ENCODE data around the gene SNX30.

Gene SNX30

DNA sequence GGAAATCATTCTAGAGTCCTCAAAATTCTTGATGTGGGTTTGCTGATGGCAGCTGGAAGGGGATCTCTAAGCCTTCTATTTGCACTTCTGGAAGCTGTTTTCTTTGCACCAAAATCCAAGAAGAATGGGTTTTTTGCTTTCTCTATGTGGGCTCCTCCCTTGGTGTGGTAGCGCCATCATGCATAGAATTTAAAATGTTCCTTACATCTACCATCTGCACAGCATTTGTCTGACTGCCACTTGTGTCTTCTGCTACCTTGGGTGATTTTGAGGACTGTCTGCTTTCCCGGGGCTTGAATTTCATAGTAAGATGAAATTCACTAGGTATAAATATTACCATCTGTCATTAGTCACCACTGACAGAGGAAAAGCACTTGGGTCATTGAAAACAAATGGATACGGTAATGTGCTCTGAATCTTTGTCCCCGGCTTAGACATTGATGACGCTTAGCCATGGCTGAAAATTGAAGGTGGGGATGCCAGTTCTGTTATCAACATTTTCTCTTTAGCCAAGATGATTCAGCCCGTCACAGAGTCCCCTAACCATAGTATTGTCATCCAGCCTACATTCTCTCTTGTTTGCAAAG is 30.0 kb downstream of the SNX30 start:
- DNase-seq (ENCODE audit: low read depth in 3 of 3, low spot score in 1 of 3), result no peak

DNA sequence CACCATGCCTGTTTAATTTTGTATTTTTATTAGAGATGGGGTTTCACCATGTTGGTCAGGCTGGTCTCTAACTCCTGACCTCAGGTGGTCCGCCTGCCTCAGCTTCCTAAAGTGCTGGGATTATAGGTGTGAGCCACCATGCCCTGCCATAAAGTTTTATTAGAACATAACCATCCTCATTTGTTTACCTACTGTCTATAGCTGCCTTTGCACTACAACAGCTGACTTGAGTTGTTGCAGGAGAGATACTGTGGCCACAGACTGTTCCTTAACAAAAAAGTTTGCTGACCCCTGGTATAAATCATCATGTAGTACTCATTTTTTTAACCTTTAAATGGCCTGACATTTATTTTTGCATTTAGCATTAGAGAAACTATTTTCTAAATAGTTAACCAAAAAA is 31.7 kb downstream of the SNX30 start:
- no peak for DNase-seq (ENCODE audit: low read depth in 3 of 3, low spot score in 1 of 3)

- DNase-seq (ENCODE audit: low read depth in 3 of 3, low spot score in 1 of 3), result no peak
Observed at GRCh38 chr9:112783551-112783954, 33.0 kb downstream of the SNX30 start.

GRCh38 chr9:112784020-112784785 is 33.6 kb downstream of the SNX30 start:
- DNase-seq (ENCODE audit: low read depth in 3 of 3, low spot score in 1 of 3), result no peak

- DNase-seq (ENCODE audit: low read depth in 3 of 3, low spot score in 1 of 3), result no peak
Observed at GRCh38 chr9:112785986-112786385, 35.4 kb downstream of the SNX30 start.

- DNase-seq (ENCODE audit: low read depth in 3 of 3, low spot score in 1 of 3), result no peak
Observed at GRCh38 chr9:112786829-112787520, 36.4 kb downstream of the SNX30 start.

- no peak for DNase-seq (ENCODE audit: low read depth in 3 of 3, low spot score in 1 of 3)
Observed at GRCh38 chr9:112787978-112788377, 37.4 kb downstream of the SNX30 start.

- no peak for DNase-seq (ENCODE audit: low read depth in 3 of 3, low spot score in 1 of 3)
Observed at GRCh38 chr9:112789473-112789872, 38.9 kb downstream of the SNX30 start.

GRCh38 chr9:112789891-112790774 is 39.6 kb downstream of the SNX30 start:
- DNase-seq (ENCODE audit: low read depth in 3 of 3, low spot score in 1 of 3), result no peak

DNA sequence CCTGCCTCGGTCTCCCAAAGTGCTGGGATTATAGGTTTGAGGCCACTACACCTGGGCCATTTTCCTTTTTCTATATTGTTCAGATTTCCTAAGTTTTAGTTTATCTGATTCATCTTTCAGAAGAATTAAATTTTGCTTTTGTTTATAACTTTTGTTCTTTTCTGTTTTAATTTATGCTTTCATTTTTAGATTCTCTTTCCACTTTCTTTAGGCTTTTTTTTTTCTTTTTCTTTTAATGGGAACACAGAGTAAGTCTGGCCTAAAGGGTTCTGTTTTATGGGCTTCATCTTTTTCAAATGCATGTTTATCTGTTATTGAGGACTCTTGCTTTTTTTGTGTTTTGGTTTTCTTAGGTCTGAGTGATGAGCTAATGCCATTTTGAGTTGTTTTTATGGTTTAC is 42.1 kb downstream of the SNX30 start:
- no peak for DNase-seq (ENCODE audit: low read depth in 3 of 3, low spot score in 1 of 3)

GRCh38 chr9:112793213-112793810 is 42.8 kb downstream of the SNX30 start:
- DNase-seq (ENCODE audit: low read depth in 3 of 3, low spot score in 1 of 3), result peak; percentile 40 to 77 (median 70)

GRCh38 chr9:112794731-112795130 is 44.2 kb downstream of the SNX30 start:
- DNase-seq (ENCODE audit: low read depth in 3 of 3, low spot score in 1 of 3), result no peak

DNA sequence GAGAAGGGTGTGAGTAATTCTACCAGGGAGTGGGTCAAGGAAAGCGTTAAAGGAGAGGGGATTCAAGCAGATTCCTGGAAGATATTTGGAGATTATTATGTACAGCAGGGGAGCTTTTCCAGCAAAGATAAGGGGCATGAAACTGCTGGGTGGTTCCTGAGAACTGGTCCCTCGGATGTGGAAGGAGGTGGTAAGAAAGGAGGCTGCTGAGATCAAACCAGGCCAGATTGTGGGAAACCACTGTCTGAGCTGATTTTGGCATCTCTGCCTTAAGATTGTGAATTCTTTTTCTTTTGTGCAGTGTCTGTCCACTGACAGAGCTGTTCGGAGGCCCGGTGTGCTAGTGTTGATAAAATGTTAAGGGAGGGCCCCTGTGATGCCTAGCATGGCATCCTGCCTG is 45.4 kb downstream of the SNX30 start:
- DNase-seq (ENCODE audit: low read depth in 3 of 3, low spot score in 1 of 3), result no peak

GRCh38 chr9:112796485-112796884 is 45.9 kb downstream of the SNX30 start:
- no peak for DNase-seq (ENCODE audit: low read depth in 3 of 3, low spot score in 1 of 3)

DNA sequence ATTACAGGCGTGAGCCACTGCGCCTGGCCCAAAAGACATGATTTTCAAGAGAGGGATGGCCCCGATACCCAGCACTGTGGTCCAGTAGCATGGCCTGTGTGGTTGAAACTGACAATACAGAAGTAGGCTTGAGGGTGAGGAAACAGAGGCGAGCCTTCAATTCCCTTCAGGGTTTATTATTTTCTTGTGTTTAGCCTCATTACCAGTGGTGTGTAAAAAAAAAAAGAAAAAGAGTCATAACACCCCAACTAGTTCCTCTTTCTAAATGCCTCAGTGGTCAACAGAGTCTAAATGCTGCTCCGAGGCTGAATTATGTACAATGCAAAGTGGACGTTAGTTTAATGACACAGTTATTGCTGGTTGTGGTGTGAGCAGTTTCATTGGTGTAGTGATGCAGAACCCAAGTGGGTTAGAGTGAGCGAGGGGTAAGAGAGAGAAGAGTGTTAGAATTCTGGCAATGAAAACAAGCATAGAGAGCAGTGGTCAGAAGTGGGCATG is 58.8 kb downstream of the SNX30 start:
- DNase-seq (ENCODE audit: low read depth in 3 of 3, low spot score in 1 of 3), result no peak

DNA sequence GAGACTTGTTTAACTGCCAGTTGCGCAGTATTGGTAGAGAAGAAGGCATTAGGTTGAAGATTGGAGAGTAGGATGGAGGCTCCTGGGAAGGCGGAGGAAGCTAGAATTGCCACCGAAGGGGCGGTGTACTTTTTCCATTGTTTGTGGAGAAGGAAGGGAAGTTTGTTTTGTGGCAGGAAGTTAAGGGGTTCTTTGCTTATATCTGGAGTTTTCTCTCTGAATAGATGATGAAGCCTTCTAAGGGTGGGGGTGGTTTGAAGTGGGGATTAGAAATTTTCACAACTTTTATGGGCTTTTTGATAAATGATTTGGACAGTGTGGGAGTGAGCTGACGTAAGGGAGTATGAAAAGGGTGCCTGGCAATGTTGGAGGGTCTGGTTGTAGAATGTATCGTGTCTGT is 59.3 kb downstream of the SNX30 start:
- DNase-seq (ENCODE audit: low read depth in 3 of 3, low spot score in 1 of 3), result no peak

- DNase-seq (ENCODE audit: low read depth in 3 of 3, low spot score in 1 of 3), result no peak
Observed at GRCh38 chr9:112810696-112811490, 60.3 kb downstream of the SNX30 start.

GRCh38 chr9:112811518-112811917 is 61.0 kb downstream of the SNX30 start:
- no peak for DNase-seq (ENCODE audit: low read depth in 3 of 3, low spot score in 1 of 3)

DNA sequence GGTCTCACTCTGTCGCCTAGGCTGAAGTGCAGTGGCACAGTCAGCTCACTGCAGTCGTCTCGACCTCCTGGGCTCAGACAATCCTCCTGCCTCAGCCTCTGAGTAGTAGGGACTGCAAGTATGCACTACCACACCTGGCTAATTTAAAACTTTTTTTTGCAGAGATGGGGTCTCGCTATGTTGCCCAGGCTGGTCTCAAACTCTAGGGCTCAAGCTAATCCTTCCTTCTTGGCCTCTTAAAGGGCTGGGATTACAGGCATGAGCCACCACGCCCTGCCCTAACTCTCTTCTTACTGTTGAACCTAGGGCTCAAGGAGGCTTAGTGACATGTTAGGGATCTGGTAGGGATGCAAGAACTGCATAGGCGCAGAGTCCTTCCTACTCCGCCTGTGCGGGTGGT is 65.3 kb downstream of the SNX30 start:
- DNase-seq (ENCODE audit: low read depth in 3 of 3, low spot score in 1 of 3), result no peak

GRCh38 chr9:112817860-112818203 is 67.3 kb downstream of the SNX30 start:
- DNase-seq (ENCODE audit: low read depth in 3 of 3, low spot score in 1 of 3), result no peak

Data from stimulated activated CD4-positive, alpha-beta T cell treated with anti-CD3 and anti-CD28 coated beads, TNF-alpha, amount 100 ng/mL, for 1 hour (primary cell).